Activated CD4-positive, alpha-beta T cell treated with anti-CD3 and anti-CD28 coated beads for 48 hours (primary cell): ENCODE data around the gene KLKB1.

Experiments
- DNase-seq: peaks from one replicate; pipeline ENCODE4 v3.0.0-alpha.2; 2020

KLKB1 gene

DNA sequence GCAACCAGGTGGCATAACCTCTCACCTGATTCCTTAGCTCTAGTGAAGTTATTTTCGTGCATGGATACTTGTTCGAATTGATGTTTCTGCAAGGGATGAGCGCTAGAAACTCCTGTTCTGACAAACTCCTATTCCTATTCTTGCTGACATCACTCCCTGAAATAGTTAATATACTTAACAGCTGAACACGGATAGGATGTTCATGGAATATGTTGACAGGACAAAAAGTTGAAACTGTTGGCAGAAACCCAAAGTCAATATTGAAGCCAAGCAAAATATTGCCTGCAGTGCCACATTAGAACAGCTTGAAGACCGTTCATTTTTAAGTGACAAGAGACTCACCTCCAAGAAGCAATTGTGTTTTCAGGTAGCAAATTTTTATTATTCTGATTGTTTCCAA, at the start of gene KLKB1:
Gene KLKB1 (plus strand): TSS at position 287 of the 400 bp plus-strand sequence. CDS start 689 bp downstream, outside the sequence.
- no peak for DNase-seq

DNA sequence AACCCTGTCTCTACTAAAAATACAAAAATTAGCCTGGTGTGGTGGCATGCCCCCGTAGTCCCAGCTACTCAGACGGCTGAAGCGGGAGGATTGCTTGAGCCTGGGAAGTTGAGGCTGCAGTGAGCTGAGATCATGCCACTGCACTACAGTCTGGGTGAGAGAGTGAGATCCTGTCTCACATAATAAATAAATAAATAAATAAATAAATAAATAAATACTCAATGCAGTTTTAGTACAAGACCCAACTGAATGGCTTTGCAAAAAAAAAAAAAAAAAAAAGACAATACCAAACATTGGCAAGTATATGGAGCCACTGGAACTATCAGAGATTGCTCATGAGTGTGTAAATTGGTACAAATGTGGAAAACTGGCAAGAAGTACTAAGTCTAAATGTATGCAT, 39.2 kb upstream of the KLKB1 start:
- DNase-seq = no peak

GRCh38 chr4:186189656-186190055, 37.7 kb upstream of the KLKB1 start:
- no peak for DNase-seq

- peak; percentile 52 for DNase-seq
These were observed 36.6 kb upstream of the KLKB1 start for GRCh38 chr4:186190581-186191199.

GRCh38 chr4:186191200-186192065, 35.9 kb upstream of the KLKB1 start, which contains the start of gene CYP4V2:
Gene CYP4V2 (plus strand): TSS chr4:186191567. CDS start chr4:186191824, 257 bp downstream.
- peak; percentile 91 for DNase-seq

DNA sequence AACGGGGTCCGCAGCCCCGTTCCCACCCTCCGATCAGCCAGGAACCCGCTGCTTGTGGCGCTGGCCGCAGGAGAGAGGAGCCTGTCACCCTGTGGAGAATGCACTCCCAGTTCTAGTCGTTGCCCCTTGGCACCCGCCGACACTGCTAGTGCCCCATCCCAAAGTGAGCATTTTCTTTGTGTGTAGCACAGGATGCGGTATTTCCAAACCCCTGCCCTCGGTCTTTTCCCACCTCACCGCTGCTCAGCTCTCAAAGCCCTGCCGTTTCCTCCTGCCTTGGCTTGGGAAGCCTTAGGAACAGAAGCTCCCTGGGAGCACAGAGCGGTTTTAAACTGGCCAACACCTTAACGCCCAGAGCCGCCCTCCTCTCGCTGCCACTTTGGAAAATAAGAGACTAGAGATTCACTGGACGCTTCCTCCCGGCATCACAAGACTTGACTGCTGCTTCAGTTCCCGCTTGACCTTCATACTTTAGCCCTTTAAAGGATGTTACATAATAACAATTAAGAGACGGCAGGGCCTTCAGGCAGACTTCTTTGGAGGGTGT, 35.2 kb upstream of the KLKB1 start:
- DNase-seq = peak; percentile 43

DNA sequence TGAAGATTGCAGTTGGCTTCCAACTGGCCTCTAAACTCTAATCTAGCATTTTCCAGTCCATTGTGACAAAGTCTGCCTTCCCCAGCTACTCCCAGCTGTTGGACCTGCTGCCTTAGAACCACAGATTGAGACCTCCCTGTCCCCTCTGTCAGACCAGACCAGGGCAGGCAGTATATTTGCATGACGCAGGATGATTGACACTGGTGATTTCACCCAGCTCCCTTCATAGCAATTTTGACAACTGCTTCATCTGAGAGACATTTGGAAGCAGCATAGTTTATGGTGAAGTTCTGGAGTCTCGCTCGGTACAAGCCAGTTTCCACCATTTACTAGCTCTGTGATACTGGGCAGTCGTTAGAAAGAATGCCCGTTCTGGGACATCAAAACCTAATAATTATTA, 33.5 kb upstream of the KLKB1 start:
- DNase-seq = no peak

GRCh38 chr4:186196063-186196462, 31.2 kb upstream of the KLKB1 start:
- no peak for DNase-seq

DNA sequence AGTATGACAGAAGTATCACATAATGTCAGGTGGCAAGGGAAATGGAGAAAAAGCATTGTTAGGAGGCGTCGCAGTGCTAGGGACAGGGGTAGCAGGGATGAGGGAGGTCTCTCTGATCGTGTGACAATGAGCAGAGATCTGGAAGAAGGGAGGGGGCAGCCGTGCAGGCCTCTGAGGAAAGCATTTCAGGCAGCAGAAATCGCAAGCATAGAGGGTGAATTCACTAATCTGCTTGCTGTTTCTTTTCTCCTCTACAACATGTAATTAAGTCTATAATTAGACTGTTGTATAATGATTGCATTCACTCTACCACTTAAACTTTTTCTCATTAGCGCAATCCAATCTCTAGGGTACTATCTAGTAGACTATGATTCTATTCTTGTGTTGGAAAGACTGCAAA, 26.8 kb upstream of the KLKB1 start:
- DNase-seq = no peak

DNA sequence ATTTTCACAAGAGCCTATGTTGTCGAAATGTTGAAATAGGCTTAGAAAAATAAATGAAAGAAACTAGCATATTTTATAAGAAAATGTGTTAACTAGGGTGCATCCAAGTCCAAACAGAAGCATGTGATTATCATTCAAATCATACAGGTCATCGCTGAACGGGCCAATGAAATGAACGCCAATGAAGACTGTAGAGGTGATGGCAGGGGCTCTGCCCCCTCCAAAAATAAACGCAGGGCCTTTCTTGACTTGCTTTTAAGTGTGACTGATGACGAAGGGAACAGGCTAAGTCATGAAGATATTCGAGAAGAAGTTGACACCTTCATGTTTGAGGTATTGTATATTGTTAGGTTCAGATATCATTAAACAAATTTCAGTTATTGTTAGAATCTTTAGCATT, 26.3 kb upstream of the KLKB1 start:
- DNase-seq = no peak

DNA sequence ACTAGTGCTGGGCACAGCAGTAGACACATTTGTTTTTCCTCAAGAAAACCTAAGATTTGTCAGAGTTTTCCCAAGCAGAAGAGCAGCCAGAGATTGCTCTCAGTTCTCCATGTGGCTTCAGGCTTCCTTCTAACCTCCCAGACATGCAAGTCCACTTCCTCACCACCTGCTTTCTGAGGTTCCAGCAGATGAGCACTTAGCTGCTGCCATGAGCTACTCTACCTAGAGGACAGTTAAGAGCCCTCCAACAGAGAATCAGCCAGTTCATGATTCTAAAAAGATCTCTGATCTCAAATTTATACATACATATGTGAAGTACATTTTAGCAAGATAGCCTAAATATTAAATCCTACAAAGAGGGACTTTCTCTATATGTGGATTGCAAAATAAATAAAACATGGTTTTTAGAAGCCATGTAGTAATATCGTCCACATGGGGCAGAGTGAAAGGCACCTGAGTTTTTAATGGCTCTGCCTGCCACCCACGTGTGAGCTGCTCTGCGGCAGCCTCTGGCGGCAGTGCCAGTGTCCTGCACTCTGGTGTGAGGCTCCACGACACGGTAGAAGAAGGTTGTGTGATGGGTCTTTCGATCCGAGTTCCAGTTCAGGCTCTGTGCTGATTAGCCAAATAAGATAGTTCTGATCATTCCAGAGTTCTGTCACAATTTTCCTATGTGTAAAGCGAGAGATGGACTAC, 25.6 kb upstream of the KLKB1 start:
- DNase-seq = peak; percentile 75

DNA sequence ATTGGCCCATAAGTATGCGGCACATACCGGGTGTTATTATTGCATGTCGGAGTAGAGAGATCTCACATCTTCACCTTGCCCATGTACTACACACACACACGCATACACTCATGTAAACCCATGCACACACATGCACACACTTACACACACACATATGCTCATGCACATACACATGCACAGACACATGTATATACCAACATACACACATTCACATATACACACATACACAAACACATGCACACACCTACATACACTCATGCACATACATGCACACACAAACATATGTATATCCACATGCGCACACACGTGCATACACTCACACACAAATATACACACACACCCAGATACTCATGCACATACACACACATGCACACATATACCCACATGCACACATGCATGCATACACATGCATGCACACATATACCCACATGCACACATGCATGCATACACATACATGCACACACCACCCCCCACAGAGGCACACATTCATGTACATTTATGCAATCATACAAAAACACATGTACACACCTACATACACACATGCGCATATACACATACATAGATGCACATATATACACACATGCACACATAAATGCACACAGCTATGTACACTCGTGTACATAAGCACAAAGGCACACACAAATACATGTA, 24.7 kb upstream of the KLKB1 start:
- DNase-seq = no peak

DNA sequence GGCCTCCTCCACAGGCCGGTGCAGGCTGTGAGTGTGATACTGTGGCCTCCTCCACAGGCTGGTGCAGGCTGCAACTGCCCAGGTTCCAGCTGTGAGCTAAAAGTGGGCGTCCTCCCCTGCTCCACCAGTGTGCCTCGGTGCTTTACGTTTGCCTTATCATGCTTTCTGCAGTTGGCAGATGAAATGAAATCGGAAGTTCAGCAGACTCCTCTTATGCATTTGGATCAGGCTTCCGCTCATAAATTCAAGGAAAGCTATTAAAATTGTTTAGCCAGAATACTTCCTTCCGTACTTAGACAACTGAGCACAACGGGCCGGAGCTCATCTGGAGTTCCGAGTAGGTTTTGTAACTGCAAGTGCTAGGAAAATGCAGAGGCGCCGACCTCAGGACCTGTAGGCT, 23.9 kb upstream of the KLKB1 start:
- no peak for DNase-seq

DNA sequence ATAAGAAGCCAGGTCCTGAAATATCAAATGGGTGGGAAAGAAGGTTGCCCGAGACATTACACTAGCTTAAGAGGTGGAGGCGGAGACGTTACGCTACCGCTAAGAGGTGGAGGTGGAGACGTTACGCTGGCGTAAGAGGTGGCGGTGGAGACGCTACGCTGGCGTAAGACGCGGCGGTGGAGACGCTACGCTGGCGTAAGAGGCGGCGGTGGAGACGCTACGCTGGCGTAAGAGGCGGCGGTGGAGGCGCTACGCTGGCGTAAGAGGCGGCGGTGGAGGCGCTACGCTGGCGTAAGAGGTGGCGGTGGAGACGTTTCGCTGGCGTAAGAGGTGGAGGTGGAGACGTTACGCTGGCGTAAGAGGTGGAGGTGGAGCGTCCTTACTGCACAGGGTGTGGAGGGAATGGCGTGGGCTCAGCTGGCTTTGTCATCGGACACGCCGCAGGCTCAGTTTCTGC, 23.2 kb upstream of the KLKB1 start:
- DNase-seq = peak; percentile 81

- no peak for DNase-seq
These were observed 22.6 kb upstream of the KLKB1 start for GRCh38 chr4:186204686-186205085.

DNA sequence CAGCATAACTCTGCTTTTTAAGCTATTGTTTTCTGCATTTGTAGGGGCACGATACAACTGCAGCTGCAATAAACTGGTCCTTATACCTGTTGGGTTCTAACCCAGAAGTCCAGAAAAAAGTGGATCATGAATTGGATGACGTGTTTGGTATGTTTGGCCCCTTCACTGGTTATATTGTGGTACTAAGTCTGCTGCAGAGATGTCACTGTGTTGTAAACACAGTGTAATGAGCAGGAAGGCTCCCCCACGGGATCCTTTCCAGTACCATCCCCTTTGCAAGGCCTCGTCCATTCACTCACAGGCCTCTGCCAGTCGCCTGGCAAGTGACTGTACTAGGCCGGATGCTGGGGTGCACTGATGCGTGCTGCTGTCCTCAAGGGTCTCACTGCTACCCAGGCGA, 22.2 kb upstream of the KLKB1 start:
- no peak for DNase-seq

- DNase-seq = no peak
These were observed 10.8 kb upstream of the KLKB1 start for GRCh38 chr4:186216465-186217024.

- no peak for DNase-seq
These were observed 9.5 kb upstream of the KLKB1 start for GRCh38 chr4:186217733-186218293.

- no peak for DNase-seq
These were observed 5.7 kb upstream of the KLKB1 start for GRCh38 chr4:186221624-186222023.

DNA sequence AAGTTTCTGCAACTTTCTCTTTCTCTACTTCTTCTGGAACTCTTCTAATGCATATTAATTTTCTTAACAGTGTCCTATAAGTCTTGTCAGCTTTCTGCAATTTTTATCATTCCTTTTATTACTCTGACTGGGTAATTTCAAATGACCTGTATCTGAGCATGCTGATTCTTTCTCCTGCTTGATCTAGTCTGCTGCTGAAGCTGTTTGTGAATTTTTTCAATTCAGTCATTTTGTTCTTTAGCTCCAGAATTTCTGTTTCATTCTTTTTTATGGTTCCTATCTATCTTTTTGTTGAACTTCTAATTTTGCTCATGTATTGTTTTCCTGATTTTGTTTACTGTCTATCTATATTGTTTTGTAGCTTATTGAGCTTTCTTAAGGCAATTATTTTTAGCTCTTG, 1.5 kb upstream of the KLKB1 start:
- no peak for DNase-seq

DNA sequence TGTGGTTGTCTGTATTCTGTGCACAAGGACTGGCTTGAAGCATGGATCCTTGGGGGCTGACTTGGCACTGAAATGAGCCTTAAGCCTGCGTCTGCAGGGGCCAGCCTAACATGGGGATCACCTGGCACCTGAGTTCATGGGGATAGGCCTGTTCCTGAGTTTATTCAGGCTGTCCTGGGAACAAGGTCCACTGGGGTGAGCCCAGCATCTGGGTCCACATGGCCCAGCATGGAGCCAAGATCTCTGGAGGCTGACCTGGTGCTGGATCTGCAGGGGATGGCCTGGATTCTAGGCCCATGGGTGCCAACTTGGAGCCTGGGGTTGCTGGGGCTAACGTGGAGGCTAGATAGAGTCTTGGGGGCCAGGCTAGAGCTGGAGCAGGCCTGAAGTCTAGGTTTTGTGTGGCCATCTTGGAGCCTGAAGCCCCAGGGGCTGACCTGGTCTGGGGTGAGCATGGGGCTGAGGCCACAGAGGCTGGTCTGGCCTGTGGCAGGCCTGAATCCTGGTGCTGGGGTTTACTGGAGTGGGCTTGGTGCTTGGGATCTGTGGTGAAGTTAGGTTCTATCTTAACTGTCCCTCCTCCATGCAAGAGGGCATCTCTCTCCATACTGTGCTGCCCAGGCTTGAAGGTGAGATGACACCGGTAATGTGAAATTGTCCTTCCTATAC, 652 bp upstream of the KLKB1 start:
- DNase-seq = no peak
